Panc1 (cell line): ENCODE data around the gene ZNF33B. TPM values are rescaled to one million over a fixed set of nuclear protein-coding genes. Genes with fewer than 3 reads are reported as not detected.

Source experiments
- ATAC-seq: fragments of 200-7000 bp; cut with Tn5 transposase; 2 replicates; pipeline ENCODE4 v1.9.1; 2020; ENCODE audit warnings: mild to moderate bottlenecking, moderate library complexity
- BruUV-seq: library from RNA; stranded (reverse); fragments of 400-500 nt; replicated peaks from 2 replicates; lab custom pipeline; 2021; lab: Mats Ljungman, UMichigan
- CTCF ChIA-PET: fragments of 300-600 bp; sonication (Branson Sonifier 250); formaldehyde crosslinking; loops from one replicate; lab custom pipeline; 2022; ENCODE audit warnings: antibody characterized with exemption; lab: Charles Lee
- POLR2A ChIA-PET: fragments of 300-600 bp; sonication (Branson Sonifier 250); formaldehyde crosslinking; loops from one replicate; lab custom pipeline; 2022; ENCODE audit warnings: antibody characterized with exemption; lab: Charles Lee
- DNase-seq: peaks from one replicate; pipeline ENCODE4 v3.0.0-alpha.2; 2010; ENCODE audit warnings: low read depth, low spot score
- H3K27ac ChIP-seq: 2 replicates; pipeline ENCODE4 v1.5.1; 2011; ENCODE audit warnings: mild to moderate bottlenecking, low read length, inconsistent platforms
- H3K27me3 ChIP-seq: fragments of 200-500 bp; sonication (Bioruptor generic); 2 replicates; pipeline ENCODE4 v1.6.0; 2014; ENCODE audit warnings: low read length, inconsistent platforms; ENCODE audit not compliant: control insufficient read depth, insufficient read depth
- H3K36me3 ChIP-seq: fragments of 200-500 bp; sonication (Bioruptor generic); 2 replicates; pipeline ENCODE4 v1.5.1; 2014; ENCODE audit warnings: inconsistent platforms, mild to moderate bottlenecking, low read length, moderate library complexity; ENCODE audit not compliant: control insufficient read depth, insufficient read depth
- H3K4me1 ChIP-seq: 2 replicates; pipeline ENCODE4 v1.5.1; 2011; ENCODE audit warnings: inconsistent platforms, mild to moderate bottlenecking, low read length, moderate library complexity; ENCODE audit not compliant: control insufficient read depth, insufficient read depth
- H3K4me3 ChIP-seq, 2 experiments: 2 replicates each; pipeline ENCODE4 v1.5.1; 2011 to 2012; ENCODE audit warnings: low read depth in 2 of 2, low read length in 2 of 2, mild to moderate bottlenecking in 2 of 2, inconsistent platforms in 1 of 2, moderate library complexity in 1 of 2
- H3K9me3 ChIP-seq: fragments of 200-500 bp; sonication (Bioruptor generic); 2 replicates; pipeline ENCODE4 v1.5.1; 2014; ENCODE audit warnings: low read depth, mild to moderate bottlenecking, inconsistent platforms, low read length, moderate library complexity; ENCODE audit not compliant: control insufficient read depth, insufficient read depth
- POLR2AphosphoS5 ChIP-seq: IDR thresholded peaks from 2 replicates; pipeline ENCODE4 v1.6.1; 2012; ENCODE audit warnings: mild to moderate bottlenecking, low read depth, low read length, moderate library complexity
- SIN3A ChIP-seq: IDR thresholded peaks from 2 replicates; pipeline ENCODE4 v1.6.1; 2012; ENCODE audit warnings: low read depth, mild to moderate bottlenecking, low read length, moderate library complexity, borderline replicate concordance; ENCODE audit not compliant: insufficient read depth
- TCF7L2 ChIP-seq: IDR thresholded peaks from 2 replicates; pipeline ENCODE4 v1.6.1; 2011; ENCODE audit warnings: mild to moderate bottlenecking, low read depth, low read length, inconsistent platforms
- in situ Hi-C: cut with HindIII; loops from 2 replicates; pipeline ENCODE4 v1.10.0; 2016; ENCODE audit warnings: low sequenced_read_pairs, low pct_unique_long_range_greater_than_20kb
- intact Hi-C: fragments of 100-400 bp; cut with micrococcal nuclease; formaldehyde crosslinking; loops from one replicate; pipeline ENCODE4 v1.10.0; 2022; ENCODE audit not compliant: unreplicated experiment
- total RNA-seq: library from RNA; stranded (reverse); gene quantifications from one replicate; pipeline ENCODE4 v1.2.1, GENCODE V29; 2021; ENCODE audit not compliant: unreplicated experiment
- TF ChIP-seq, protein P1 (sequence below), 2 experiments: IDR thresholded peaks; 2 replicates each; pipeline ENCODE4 v1.6.1; 2011 to 2012; ENCODE audit warnings: low read depth in 2 of 2, control low read depth in 1 of 2, low read length in 1 of 2, mild to moderate bottlenecking in 1 of 2, moderate library complexity in 1 of 2; ENCODE audit not compliant: insufficient read depth in 1 of 2
- TF ChIP-seq, protein P2 (sequence below): fragments of 450-650 bp; IDR thresholded peaks from 2 replicates; pipeline ENCODE4 v1.5.1; 2017; ENCODE audit warnings: mild to moderate bottlenecking

ZNF33B gene
- total RNA-seq, 1 experiment from 2014 or later: 25.1 TPM

GRCh38 chr10:42548254-42548653, 90.1 kb downstream of the ZNF33B start:
- intact Hi-C loops (no loop called here), in situ Hi-C loops (no loop called here)
- CTCF ChIA-PET: no interaction called here
- TF ChIP-seq POLR2AphosphoS5 (no peak), TCF7L2 (no peak), SIN3A (no peak)
- TF ChIP-seq, protein P1, sequence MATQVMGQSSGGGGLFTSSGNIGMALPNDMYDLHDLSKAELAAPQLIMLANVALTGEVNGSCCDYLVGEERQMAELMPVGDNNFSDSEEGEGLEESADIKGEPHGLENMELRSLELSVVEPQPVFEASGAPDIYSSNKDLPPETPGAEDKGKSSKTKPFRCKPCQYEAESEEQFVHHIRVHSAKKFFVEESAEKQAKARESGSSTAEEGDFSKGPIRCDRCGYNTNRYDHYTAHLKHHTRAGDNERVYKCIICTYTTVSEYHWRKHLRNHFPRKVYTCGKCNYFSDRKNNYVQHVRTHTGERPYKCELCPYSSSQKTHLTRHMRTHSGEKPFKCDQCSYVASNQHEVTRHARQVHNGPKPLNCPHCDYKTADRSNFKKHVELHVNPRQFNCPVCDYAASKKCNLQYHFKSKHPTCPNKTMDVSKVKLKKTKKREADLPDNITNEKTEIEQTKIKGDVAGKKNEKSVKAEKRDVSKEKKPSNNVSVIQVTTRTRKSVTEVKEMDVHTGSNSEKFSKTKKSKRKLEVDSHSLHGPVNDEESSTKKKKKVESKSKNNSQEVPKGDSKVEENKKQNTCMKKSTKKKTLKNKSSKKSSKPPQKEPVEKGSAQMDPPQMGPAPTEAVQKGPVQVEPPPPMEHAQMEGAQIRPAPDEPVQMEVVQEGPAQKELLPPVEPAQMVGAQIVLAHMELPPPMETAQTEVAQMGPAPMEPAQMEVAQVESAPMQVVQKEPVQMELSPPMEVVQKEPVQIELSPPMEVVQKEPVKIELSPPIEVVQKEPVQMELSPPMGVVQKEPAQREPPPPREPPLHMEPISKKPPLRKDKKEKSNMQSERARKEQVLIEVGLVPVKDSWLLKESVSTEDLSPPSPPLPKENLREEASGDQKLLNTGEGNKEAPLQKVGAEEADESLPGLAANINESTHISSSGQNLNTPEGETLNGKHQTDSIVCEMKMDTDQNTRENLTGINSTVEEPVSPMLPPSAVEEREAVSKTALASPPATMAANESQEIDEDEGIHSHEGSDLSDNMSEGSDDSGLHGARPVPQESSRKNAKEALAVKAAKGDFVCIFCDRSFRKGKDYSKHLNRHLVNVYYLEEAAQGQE (IDR thresholded peaks at IDR 0.05; ENCODE audit: insufficient read depth in 1 of 2, low read depth in 2 of 2, low read length in 1 of 2): no peak
- TF ChIP-seq, protein P2, sequence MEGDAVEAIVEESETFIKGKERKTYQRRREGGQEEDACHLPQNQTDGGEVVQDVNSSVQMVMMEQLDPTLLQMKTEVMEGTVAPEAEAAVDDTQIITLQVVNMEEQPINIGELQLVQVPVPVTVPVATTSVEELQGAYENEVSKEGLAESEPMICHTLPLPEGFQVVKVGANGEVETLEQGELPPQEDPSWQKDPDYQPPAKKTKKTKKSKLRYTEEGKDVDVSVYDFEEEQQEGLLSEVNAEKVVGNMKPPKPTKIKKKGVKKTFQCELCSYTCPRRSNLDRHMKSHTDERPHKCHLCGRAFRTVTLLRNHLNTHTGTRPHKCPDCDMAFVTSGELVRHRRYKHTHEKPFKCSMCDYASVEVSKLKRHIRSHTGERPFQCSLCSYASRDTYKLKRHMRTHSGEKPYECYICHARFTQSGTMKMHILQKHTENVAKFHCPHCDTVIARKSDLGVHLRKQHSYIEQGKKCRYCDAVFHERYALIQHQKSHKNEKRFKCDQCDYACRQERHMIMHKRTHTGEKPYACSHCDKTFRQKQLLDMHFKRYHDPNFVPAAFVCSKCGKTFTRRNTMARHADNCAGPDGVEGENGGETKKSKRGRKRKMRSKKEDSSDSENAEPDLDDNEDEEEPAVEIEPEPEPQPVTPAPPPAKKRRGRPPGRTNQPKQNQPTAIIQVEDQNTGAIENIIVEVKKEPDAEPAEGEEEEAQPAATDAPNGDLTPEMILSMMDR: no peak
- Histone ChIP-seq H3K36me3 (no peaks in the 10 kb centered on the region), H3K9me3 (peaks cover 30% of the 10 kb centered on the region), H3K27me3 (no peaks in the 10 kb centered on the region), H3K4me3 (no peak overlapping the region), H3K4me1 (0 out of 2 replicates have a peak, but pooled peaks cover 6% of the 10 kb centered on the region), H3K27ac (no peak overlapping the region)
- no TSS peak for BruUV-seq
- ATAC-seq (no peak), DNase-seq (no peak)
- POLR2A ChIA-PET: no interaction called here

DNA sequence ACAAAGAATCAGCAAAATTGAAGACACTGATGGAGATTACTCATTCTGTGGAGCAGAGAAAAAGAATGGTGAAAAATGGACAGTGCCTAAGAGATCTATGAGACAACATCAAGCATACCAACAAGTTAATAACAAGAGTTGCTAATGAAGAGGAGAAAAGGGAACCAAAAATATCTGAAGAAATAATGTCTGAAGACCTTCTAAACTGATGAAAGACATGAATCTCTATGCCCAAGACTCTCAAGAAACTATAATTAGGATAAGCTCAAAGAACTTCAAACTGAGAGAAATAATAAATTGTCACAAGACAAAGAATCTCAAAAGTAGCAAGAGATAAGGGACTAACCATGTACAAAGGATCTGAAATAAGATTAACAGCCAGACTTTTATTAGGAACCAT, 93.4 kb downstream of the ZNF33B start:
- no peak for DNase-seq
- Histone ChIP-seq H3K27ac (no peak overlapping the region), H3K27me3 (no peaks in the 10 kb centered on the region), H3K9me3 (peaks cover 50% of the 10 kb centered on the region), H3K4me1 (no peaks in the 10 kb centered on the region), H3K36me3 (no peaks in the 10 kb centered on the region), H3K4me3 (no peak overlapping the region)
- intact Hi-C loops: no loop called here
- ChIA-PET POLR2A (no interaction called here), CTCF (no interaction called here)
- in situ Hi-C loops: no loop called here
- BruUV-seq: no TSS peak
- TF ChIP-seq SIN3A (no peak), TCF7L2 (no peak), POLR2AphosphoS5 (no peak)
- TF ChIP-seq, protein P2: no peak
- TF ChIP-seq, protein P1 (IDR thresholded peaks at IDR 0.05; ENCODE audit: insufficient read depth in 1 of 2, low read depth in 2 of 2, low read length in 1 of 2): no peak
- ATAC-seq: no peak
